Fibroblast of skin of left biceps (primary cell): ENCODE results near the gene POLD2.
"Not testable (repeated sequence)": the region's sequence is repeated elsewhere in the genome, so short reads cannot be mapped to it uniquely, and the experiment has no call there.

Experiments used
- DNase-seq, 2 experiments: peaks; one replicate each; pipeline ENCODE4 v3.0.0-alpha.2; 2013; ENCODE audit warnings: low read depth in 2 of 2

The POLD2 gene

GRCh38 chr7:44139311-44140010 lies 16.1 kb upstream of the POLD2 start:
- no peak for DNase-seq

GRCh38 chr7:44138698-44139097 lies 15.3 kb upstream of the POLD2 start:
- no peak for DNase-seq

GRCh38 chr7:44136731-44137130 lies 13.4 kb upstream of the POLD2 start:
- no peak for DNase-seq

- DNase-seq: no peak
These were observed 11.7 kb upstream of the POLD2 start for GRCh38 chr7:44134943-44135628.

GRCh38 chr7:44133295-44133694 lies 9.9 kb upstream of the POLD2 start:
- DNase-seq: no peak

- no peak for DNase-seq
These were observed 8.7 kb upstream of the POLD2 start for GRCh38 chr7:44132039-44132438.

- DNase-seq: no peak
These were observed 8.1 kb upstream of the POLD2 start for GRCh38 chr7:44131173-44132029.

GRCh38 chr7:44128721-44129582 lies 5.6 kb upstream of the POLD2 start:
- no peak for DNase-seq

- no peak for DNase-seq
These were observed 3.8 kb upstream of the POLD2 start for GRCh38 chr7:44127161-44127560.

GRCh38 chr7:44126574-44126973 lies 3.2 kb upstream of the POLD2 start:
- not testable (repeated sequence) for DNase-seq

GRCh38 chr7:44124822-44125202 lies 1.5 kb upstream of the POLD2 start:
- no peak for DNase-seq

- DNase-seq: no peak
These were observed 819 bp downstream of the POLD2 start for GRCh38 chr7:44122529-44122928.

GRCh38 chr7:44121761-44122420 lies 1.5 kb downstream of the POLD2 start:
- no peak for DNase-seq

- no peak for DNase-seq
These were observed 3.0 kb downstream of the POLD2 start for GRCh38 chr7:44120395-44120794.

- no peak for DNase-seq
These were observed 3.4 kb downstream of the POLD2 start for GRCh38 chr7:44119829-44120380.

GRCh38 chr7:44117801-44118429 lies 5.4 kb downstream of the POLD2 start:
- no peak for DNase-seq

- no peak for DNase-seq
These were observed 6.3 kb downstream of the POLD2 start for GRCh38 chr7:44116789-44117666.

GRCh38 chr7:44116087-44116788 lies 7.1 kb downstream of the POLD2 start:
- no peak for DNase-seq
